Right lung (tissue), 5 donors: ENCODE measurements around the gene SHISA5. TPM values are rescaled to one million over a fixed set of nuclear protein-coding genes. Genes with fewer than 3 reads are reported as not detected.
"Not testable (repeated sequence)": the region's sequence is repeated elsewhere in the genome, so short reads cannot be mapped to it uniquely, and the experiment has no call there.

Source experiments
- DNase-seq, 2 donors: peaks; one replicate each; pipeline ENCODE4 v3.0.0-alpha.2; 2013
- polyA plus RNA-seq, 5 donors: library from polyadenylated mRNA; unstranded; fragments of 120-200 nt; gene quantifications; one replicate each; pipeline versions ENCODE4 v1.2.1 to v1.2.3, GENCODE V29; 2013; ENCODE audit warnings: inconsistent platforms in 1 of 5, low replicate concordance in 1 of 5; ENCODE audit not compliant: insufficient read length in 5 of 5, insufficient read depth in 1 of 5

The SHISA5 gene
- polyA plus RNA-seq, 5 donors: 88.9 to 126 (median 102) TPM

- no peak for DNase-seq
Observed at GRCh38 chr3:48464713-48465221, 39.2 kb downstream of the SHISA5 start.

- no peak for DNase-seq
Observed at GRCh38 chr3:48463703-48464102, 40.3 kb downstream of the SHISA5 start.

- not testable (repeated sequence) for DNase-seq
Observed at GRCh38 chr3:48461767-48462166, 42.2 kb downstream of the SHISA5 start.

GRCh38 chr3:48460517-48460902 lies 43.5 kb downstream of the SHISA5 start:
- DNase-seq: no peak

- DNase-seq: no peak
Observed at GRCh38 chr3:48459773-48460516, 44.0 kb downstream of the SHISA5 start.

GRCh38 chr3:48459331-48459730 lies 44.6 kb downstream of the SHISA5 start:
- DNase-seq: no peak

GRCh38 chr3:48456456-48456855 lies 47.5 kb downstream of the SHISA5 start:
- no peak for DNase-seq

GRCh38 chr3:48451270-48451669 lies 52.7 kb downstream of the SHISA5 start:
- DNase-seq: no peak

GRCh38 chr3:48446425-48447193 lies 57.4 kb downstream of the SHISA5 start, which contains the start of gene ATRIP:
TSS of gene ATRIP (plus strand) at chr3:48446737. CDS start at chr3:48446846, 109 bp downstream.
- DNase-seq: peak; percentile 81 to 84

GRCh38 chr3:48446043-48446424 lies 57.9 kb downstream of the SHISA5 start:
- DNase-seq: no peak

- no peak for DNase-seq
Observed at GRCh38 chr3:48445277-48445882, 58.6 kb downstream of the SHISA5 start.

GRCh38 chr3:48441940-48442339 lies 62.0 kb downstream of the SHISA5 start:
- no peak for DNase-seq

GRCh38 chr3:48440590-48440958 lies 63.4 kb downstream of the SHISA5 start:
- DNase-seq: no peak

- DNase-seq: peak; percentile 93 to 96
Observed at GRCh38 chr3:48439820-48440589, 64.0 kb downstream of the SHISA5 start, which contains the start of the genes CCDC51 and TMA7. TSS of gene CCDC51 (minus strand) at chr3:48440119. CDS start at chr3:48435128, 4,991 bp downstream. TSS of gene TMA7 (plus strand) at chr3:48440257. CDS start at chr3:48440297, 40 bp downstream.

- DNase-seq: no peak
Observed at GRCh38 chr3:48437812-48438211, 66.2 kb downstream of the SHISA5 start.

GRCh38 chr3:48436855-48437254 lies 67.1 kb downstream of the SHISA5 start:
- no peak for DNase-seq

GRCh38 chr3:48436477-48436787 lies 67.5 kb downstream of the SHISA5 start:
- DNase-seq: no peak

GRCh38 chr3:48435774-48436476 lies 68.0 kb downstream of the SHISA5 start:
- peak; percentile 69 to 84 for DNase-seq

- DNase-seq: no peak
Observed at GRCh38 chr3:48435223-48435595, 68.8 kb downstream of the SHISA5 start.

GRCh38 chr3:48434591-48435222 lies 69.3 kb downstream of the SHISA5 start:
- DNase-seq: no peak
